ENCODE data around the gene TSEN15. TPM values are rescaled to one million over a fixed set of nuclear protein-coding genes. Genes with fewer than 3 reads are reported as not detected.

The TSEN15 gene
- total and polyA plus RNA-seq, 8 donors = 11.6 to 137 (median 24.6) TPM

DNA sequence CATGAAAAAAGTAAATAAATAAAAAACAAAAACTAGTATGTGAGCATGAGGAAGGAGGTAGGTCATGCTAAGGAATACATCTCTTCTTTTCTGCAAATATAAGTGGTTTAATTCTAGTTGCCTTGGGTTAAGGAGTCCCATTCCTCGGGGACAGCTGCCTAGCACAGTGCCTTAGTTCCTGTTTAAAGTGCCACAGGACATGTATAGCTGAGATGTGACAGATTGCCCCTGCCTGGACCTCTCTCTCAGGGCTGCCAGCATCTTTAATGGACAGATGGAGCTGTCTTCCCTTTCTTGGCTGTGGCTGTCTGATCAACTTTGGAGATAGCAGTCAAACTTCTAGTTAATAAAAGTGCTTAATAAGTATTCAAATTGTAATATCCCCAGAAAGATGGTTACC, 50.0 kb downstream of the TSEN15 start:
- Histone ChIP-seq H3K4me1 (no peaks in the 10 kb centered on the region), H3K27ac (no peak overlapping the region), H3K4me3 (no peak overlapping the region), H3K27me3 (no peaks in the 10 kb centered on the region), H3K36me3 (no peaks in the 10 kb centered on the region), H3K9me3 (peaks cover 0 to 23% (median 7%) of the 10 kb centered on the region in 4 donors)
- TF ChIP-seq POLR2AphosphoS5 (IDR thresholded peaks at IDR 0.05) (no peak), EP300 (IDR thresholded peaks at IDR 0.05) (no peak), POLR2A (IDR thresholded peaks at IDR 0.05) (no peak)
- TF ChIP-seq, protein P1, sequence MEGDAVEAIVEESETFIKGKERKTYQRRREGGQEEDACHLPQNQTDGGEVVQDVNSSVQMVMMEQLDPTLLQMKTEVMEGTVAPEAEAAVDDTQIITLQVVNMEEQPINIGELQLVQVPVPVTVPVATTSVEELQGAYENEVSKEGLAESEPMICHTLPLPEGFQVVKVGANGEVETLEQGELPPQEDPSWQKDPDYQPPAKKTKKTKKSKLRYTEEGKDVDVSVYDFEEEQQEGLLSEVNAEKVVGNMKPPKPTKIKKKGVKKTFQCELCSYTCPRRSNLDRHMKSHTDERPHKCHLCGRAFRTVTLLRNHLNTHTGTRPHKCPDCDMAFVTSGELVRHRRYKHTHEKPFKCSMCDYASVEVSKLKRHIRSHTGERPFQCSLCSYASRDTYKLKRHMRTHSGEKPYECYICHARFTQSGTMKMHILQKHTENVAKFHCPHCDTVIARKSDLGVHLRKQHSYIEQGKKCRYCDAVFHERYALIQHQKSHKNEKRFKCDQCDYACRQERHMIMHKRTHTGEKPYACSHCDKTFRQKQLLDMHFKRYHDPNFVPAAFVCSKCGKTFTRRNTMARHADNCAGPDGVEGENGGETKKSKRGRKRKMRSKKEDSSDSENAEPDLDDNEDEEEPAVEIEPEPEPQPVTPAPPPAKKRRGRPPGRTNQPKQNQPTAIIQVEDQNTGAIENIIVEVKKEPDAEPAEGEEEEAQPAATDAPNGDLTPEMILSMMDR (IDR thresholded peaks at IDR 0.05) = no peak
- no peak for DNase-seq
- WGBS, 5 donors = 68 to 89% (median 84%) methylated on average over 1 of the region's 1 CpG
- intact Hi-C loops (cut with DNase I; ENCODE audit: low total_unique reads) = no loop called here

DNA sequence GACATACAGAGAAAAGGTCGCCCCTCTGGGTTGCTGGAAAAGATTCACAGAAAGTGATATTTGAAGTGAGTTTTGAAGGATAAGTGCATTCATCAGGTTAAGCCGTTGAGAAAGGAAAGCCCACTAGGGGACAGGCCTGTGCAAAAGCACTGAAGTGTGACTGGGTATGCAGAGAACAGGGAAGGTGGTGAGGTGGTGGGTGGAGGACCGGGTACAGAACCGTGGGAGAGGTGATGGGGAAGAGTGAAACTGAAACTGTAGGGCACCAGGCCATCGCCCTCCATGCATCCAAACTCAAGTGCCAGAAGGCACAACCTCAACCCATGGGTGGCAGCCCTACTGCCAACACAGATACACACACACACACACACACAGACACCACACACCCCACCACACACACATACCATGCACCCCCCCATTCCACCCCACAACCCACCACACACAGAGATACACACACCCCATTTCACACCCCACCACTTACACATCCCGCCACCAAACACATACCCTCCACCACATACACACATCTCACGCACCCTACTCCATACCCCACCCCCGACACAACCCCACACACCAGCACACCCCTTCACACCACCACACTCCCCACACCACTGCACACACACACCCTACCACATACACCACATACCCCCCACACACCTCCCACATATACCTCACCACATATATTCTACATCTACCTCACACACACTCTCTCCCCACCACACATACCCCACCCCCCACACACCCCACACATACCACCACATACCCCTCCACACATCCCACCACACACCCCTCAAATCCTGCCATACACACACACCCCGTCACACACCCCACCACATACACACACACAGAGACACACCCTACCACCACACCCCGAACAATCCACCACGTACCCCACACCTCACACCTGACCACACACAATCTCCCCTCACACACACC, 59.0 kb downstream of the TSEN15 start:
- Histone ChIP-seq H3K27ac (no peak overlapping the region), H3K36me3 (no peaks in the 10 kb centered on the region), H3K9me3 (peaks cover 0 to 14% (median 4%) of the 10 kb centered on the region in 4 donors), H3K27me3 (no peaks in the 10 kb centered on the region), H3K4me3 (no peak overlapping the region), H3K4me1 (no peaks in the 10 kb centered on the region)
- intact Hi-C loops (cut with DNase I; ENCODE audit: low total_unique reads) = no loop called here
- TF ChIP-seq EP300 (IDR thresholded peaks at IDR 0.05) = no peak
- no peak for TF ChIP-seq POLR2A (IDR thresholded peaks at IDR 0.05)
- no peak for TF ChIP-seq POLR2AphosphoS5 (IDR thresholded peaks at IDR 0.05)
- TF ChIP-seq, protein P1 (IDR thresholded peaks at IDR 0.05) = no peak
- 76 to 84% (median 81%) methylated on average over 11 of the region's 11 CpGs for WGBS, 5 donors
- no peak for DNase-seq

DNA sequence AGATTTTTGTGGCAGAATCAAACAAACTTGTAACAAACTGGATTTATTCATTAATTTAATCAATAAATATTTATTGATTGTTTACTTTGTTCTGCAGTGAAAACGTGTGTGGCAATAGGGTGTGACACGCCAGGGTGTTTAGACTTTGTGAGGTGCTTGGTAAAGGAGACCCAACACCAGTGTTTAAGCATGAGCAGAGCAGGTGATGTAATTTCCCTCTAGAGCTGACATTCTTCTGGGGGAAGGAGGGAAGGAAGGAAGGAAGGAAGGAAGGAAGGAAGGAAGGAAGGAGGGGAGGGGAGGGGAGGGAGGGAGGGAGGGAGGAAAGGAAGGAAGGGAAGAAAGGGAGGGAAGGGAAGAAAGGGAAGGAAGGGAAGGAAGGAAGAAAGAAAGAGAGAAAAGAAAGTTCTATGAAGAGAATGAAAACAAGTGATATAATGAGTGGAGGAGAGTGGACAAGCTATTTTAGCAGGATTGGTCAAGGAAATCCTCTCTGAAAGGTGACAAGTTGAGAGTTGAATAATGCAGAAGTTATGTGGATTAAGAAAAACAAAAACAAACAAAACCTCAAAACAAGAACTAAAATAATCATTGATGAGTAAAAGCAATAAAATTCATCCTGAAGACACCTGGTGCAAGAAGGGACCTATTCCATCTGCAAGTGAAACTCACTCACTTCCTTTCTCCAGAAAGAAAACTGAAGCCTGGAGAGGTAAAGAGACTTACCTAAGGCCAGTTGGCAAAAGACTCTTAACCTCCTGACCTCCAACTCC, 60.8 kb downstream of the TSEN15 start:
- WGBS, 5 donors = 59 to 72% (median 67%) methylated on average over 2 of the region's 2 CpGs
- no peak for DNase-seq
- Histone ChIP-seq H3K27me3 (no peaks in the 10 kb centered on the region), H3K4me1 (no peaks in the 10 kb centered on the region), H3K4me3 (no peak overlapping the region), H3K36me3 (no peaks in the 10 kb centered on the region), H3K27ac (no peak overlapping the region), H3K9me3 (no peaks in the 10 kb centered on the region)
- TF ChIP-seq, protein P1 (IDR thresholded peaks at IDR 0.05) = no peak
- no peak for TF ChIP-seq POLR2A (IDR thresholded peaks at IDR 0.05)
- no peak for TF ChIP-seq EP300 (IDR thresholded peaks at IDR 0.05)
- TF ChIP-seq POLR2AphosphoS5 (IDR thresholded peaks at IDR 0.05) = no peak
- intact Hi-C loops (cut with DNase I; ENCODE audit: low total_unique reads) = no loop called here

DNA sequence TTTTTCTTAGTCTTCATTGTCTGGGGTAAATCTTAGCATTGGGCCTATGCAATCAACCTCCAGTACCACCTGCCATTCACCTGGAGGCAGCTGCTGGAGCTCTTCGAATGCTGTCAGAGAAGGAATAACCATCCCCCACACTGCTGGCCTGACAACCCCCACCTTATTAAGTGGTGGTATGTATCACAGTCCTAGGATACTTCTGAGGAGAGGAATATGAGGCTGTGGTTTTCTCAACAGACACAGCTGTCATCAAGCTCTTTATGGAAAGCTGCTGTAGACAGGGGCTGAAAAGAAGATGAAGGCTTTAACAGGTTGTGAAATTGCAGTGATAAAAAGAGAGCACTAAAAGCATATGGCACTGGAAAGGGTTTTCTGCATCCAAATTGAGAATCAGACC, 61.7 kb downstream of the TSEN15 start:
- intact Hi-C loops (cut with DNase I; ENCODE audit: low total_unique reads) = no loop called here
- 59 to 91% (median 78%) methylated on average over 1 of the region's 1 CpG for WGBS, 5 donors
- DNase-seq = no peak
- no peaks in the 10 kb centered on the region for H3K4me1 ChIP-seq
- H3K27me3 ChIP-seq = no peaks in the 10 kb centered on the region
- H3K27ac ChIP-seq = no peak overlapping the region
- H3K4me3 ChIP-seq = no peak overlapping the region
- H3K36me3 ChIP-seq = no peaks in the 10 kb centered on the region
- TF ChIP-seq POLR2A (IDR thresholded peaks at IDR 0.05) (no peak), POLR2AphosphoS5 (IDR thresholded peaks at IDR 0.05) (no peak), EP300 (IDR thresholded peaks at IDR 0.05) (no peak)
- TF ChIP-seq, protein P1 (IDR thresholded peaks at IDR 0.05) = no peak
- no peaks in the 10 kb centered on the region for H3K9me3 ChIP-seq
